Measurements from ENCODE around the gene TRIM41.
"Not testable (repeated sequence)": the region's sequence is repeated elsewhere in the genome, so short reads cannot be mapped to it uniquely, and the experiment has no call there.

TRIM41 gene

DNA sequence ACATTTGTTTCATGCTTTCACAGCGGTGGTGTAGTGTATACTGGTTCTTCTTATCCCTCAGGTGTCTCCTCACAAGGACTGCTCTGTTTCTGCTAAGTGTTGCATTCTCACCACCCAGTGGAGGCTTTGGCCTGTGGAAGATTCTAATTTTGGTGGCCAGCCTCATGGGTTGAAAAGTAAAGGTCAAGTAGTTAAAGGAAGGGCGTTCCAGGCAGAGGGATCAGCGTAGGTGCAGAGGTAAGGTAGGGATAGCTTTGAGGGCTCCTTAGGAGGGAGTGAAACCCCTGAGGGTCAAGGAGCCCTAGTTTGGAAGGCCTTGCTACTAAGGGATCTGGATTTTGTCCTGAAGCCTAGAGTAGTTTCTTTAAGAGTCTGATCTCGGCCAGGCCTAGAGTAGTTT lies 25.2 kb downstream of the TRIM41 start:
- DNase-seq (ENCODE audit: low read depth, low spot score), result no peak

DNA sequence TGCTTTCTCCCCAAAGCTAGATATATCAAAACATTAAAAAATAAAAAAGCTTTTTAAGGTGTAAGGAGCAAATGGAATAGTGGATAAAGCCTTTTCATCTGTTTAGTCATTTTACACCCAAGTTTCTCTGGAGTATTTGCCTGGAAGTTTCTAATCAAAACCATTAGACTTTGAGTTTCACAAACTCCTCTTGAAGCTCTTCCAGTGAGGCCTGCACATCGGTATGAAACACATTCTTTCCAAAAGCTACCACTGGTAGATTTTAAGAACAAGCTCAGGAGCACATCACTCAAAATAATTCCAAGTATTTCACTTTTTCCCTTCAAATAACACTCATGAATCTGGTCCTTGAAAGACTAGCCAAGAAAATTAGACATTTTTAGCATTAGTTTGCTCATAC lies 32.2 kb downstream of the TRIM41 start:
- no peak for DNase-seq (ENCODE audit: low read depth, low spot score)

DNA sequence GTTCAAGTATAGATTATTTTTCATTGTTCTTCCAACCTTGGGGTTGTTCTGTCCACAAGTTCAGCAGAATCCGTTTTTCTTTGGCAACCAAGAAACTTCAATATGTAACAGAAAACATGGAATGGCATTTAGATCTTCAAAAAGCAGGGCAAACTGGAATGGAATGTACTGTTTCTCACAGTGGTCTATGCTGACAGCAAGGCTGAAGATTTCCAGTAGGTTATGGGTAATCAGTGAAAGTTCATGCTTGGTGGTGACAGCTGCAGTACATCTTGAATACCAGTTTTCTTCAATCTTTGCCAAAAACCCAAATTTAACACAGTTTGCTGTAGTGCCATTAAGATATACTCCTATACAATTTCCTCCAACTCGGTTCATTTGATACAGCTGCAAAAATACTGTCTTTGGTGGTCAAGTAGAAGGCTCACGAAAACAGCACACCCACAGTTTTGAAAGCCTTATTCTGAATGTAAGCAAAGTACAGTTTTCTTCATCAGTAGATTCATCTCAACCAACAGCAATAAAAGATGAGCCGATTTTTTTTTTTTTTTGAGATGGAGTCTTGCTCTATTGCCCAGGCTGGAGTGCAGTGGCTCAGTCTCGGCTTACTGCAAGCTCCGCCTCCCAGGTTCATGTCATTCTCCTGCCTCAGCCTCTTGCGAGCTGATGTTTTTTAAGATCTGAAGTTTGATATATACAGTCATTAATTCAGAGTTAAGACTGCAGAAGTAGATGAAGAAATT lies 32.9 kb downstream of the TRIM41 start:
- DNase-seq (ENCODE audit: low read depth, low spot score), result no peak

DNA sequence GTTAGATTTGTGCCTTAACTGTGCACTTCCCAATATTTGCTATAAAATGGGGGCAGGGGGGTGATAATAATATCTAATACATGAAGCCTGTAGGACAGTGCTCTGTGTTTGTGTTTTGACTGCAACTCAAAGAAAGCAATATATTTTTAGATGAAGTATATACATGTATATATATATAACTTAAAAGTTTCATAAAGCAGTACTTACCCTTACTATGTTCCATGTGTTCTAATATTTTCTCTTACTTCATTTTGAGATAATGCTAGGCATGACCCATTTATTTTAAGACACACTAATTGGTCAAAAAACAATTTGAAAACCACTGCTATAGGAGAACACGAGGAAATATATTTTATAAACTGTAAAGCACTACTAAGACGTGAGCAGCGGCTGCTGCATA lies 35.5 kb downstream of the TRIM41 start:
- no peak for DNase-seq (ENCODE audit: low read depth, low spot score)

DNA sequence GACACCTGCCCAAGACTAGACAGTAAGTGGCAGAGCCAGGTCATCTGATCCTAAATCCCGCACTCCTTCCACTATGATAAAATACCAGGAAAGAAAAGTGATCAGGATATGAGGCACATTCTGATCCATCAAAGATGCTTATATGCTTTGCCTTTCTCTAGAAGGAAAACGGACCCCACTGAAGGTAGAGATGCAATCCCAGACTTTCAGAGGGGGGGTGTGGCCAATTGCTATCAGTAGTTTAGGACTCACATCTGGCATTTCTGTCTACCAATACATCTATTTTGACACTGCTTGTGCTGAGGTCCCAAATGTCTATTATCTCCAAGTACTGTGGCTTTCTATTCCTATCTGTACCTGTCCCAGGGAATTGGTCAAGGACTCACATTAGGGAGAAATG lies 36.2 kb downstream of the TRIM41 start:
- no peak for DNase-seq (ENCODE audit: low read depth, low spot score)

DNA sequence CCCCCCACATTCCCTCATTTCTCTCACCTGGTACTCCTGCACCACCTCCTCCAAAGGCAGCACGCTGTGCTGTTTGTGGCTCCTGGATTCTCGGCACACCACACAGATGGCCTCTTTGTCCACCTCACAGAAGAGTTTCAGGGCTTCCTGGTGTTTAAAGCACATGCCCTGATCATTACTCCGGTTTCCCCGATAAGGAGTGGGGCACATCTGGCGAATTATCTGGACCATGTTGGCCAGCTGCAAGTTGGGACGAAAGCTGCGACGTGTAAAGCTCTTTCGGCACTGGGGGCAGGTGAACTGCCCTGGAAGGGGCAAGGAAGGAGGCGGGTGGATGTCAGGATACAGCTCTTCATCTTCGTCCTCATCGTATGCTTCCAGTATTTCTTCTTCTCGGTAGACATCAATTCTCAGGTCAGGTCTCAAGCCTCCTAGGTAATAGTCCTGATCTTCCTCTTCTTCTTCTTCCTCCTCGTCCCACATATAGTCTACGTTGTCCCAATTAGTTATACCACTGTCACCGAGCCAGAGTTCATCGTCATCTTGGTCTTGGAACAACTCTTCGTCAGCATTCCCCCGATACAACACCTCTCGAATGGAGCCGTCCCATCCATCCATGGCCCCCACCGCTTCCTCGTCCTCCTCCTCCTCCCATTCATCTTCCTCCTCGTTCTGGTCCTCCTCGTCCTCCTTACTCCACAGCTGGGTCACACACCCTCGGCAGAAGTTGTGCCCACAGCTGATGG lies 37.1 kb downstream of the TRIM41 start:
- DNase-seq (ENCODE audit: low read depth, low spot score), result no peak

DNA sequence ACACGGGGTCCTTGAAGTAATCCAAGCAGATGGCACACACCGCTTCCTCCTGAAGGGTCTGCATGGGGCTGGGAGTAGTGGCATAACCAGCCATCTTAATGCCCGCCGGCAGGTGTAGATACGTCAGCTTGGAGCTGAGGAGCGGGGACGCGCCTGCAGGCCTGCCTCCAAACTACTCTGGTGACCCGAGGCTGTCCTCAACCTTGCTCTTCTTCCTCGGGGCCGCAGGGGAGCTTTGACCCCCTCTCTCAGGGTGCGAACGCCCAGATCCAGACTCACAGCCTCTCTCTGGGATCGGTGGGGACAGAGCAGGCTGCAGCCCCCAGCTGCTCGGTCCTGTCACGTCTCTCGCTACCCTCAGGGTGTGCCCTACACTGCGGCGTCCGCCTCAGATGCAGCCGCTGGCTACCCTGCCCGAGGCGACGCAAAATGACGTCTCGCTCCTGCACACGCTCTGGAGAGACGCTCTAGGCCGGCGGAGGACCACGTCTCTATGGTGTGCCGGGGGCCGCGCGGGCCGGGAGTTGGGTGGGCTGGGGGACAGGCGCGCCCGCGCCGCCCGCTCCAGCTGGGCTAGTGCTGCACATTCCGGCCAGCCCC lies 37.7 kb downstream of the TRIM41 start, which contains the start of gene TRIM52:
TRIM52 (minus strand) TSS at position 424 of the 600 bp plus-strand sequence; CDS start at position 94, 330 bp downstream.
- DNase-seq (ENCODE audit: low read depth, low spot score), result peak; percentile 84

DNA sequence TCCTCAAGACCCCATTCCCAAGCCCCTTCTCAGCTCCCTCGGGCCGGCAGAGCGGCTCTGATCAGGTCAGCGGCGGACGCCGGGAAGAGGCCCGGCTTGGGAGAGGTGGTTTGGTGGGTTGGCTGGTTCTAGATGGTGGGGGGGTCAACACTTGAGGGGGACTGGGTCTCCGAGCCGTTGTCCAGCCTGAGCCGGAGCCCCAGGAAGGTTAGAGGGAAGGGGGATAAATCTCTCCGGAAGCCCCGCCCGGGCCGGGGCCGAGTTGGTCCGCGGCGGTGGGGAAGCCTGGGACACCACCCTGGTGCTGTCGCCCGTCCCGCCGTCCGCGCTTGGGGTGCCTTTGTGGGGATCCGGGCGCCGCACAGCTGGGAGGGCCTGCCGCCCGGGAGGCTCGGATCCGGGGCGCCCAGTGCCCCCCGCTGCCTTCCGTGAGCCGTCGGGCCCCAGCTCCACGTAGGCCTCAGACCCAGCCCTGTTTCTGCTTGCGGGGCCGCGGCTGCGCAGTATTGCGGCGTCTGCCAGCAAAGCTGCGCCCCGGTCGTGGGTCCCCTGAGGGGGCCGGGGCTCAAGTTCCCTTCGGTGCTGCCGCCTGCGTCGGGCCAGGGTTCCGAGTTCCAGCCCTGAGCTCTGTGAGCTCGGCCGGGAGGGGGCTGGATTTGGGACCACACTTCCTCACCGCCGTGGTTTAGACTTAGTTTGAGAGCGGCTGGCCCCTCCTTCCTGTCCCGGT lies 38.4 kb downstream of the TRIM41 start:
- DNase-seq (ENCODE audit: low read depth, low spot score), result no peak

DNA sequence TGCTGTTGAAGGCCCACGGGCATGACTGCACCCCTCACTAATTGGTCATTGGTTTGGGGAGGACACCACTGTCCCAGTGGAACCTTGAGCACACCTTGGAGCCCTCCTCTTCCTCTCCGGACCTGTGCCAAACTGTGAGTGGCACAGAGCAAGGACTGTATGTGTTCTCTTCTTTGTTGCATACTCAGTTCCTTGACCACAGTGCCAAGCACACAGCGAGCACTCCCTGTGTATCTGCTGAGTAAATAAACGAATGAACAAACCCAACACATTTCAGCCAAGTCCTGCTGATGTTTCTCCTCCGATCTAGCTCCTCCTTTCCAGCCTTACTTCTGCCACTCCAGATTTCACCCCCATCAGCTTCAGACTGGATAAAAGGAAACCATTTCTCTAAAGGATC lies 40.6 kb downstream of the TRIM41 start:
- DNase-seq (ENCODE audit: low read depth, low spot score), result no peak

DNA sequence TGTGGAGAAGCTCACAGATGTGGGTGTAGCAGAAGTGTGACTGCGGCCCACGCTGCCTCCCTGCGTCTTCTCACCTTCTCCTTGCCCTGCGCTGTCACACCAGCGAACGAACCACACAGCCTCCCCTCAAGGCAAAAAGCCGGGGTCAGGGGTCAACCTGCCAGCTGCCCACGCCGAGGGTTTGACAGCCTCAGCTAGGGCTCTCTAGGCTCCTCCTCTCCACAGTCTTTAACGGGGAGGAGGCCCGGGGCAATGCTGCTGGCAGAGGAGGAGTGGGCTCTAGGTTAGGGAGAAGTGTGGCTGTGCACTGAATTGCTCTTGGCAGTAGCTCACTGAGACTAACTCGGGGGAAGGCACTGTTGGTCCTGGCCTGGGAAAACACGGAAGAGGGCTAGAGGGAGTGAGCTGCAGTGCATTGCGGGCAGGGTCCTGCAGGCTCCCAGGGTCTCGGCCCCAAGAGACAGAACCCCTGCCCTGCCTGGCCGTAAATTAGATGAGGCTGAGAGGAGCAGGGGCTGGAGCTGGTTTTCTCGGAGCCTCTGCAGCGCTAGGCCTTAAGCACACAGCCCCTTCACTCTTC lies 42.1 kb downstream of the TRIM41 start:
- DNase-seq (ENCODE audit: low read depth, low spot score), result no peak

DNA sequence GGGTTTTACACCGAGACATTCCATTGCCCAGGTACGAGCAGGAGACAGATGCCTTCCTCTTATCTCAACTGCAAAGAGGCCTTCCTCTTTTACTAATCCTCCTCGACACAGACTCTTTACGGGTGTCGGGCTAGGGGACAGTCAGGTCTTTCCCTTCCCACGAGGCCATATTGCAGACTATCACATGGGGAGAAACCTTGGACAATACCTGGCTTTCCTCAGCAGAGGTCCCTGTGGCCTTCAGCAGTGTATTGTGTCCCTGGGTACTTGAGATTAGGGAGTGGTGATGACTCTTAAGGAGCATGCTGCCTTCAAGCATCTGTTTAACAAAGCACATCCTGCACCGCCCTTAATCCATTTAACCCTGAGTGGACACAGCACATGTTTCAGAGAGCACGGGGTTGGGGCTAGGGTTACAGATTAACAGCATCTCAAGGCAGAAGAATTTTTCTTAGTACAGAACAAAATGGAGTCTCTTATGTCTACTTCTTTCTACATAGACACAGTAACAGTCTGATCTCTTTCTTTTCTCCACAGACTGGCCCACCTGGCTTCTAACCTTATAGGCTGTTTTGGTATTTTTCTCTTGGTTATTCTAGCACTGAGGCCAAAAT lies 44.3 kb downstream of the TRIM41 start:
- DNase-seq (ENCODE audit: low read depth, low spot score), result not testable (repeated sequence)

DNA sequence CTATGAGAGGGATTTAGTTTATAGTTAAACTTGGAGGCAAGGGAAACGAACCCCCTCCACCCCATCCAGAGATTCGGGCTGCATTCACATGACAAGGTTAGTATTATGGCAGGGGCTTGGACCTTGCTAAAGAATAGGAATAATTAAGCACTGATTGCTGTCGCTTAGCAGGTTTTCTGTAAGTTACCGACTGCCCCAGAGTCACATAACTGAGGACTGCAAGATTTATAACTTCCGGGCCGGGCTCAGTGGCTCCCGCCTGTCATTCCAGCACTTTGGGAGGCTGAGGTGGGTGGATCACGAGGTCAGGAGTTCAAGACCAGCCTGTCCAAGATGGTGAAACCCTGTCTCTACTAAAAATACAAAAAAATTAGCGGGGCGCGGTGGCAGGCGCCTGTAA lies 44.8 kb downstream of the TRIM41 start:
- not testable (repeated sequence) for DNase-seq (ENCODE audit: low read depth, low spot score)

DNA sequence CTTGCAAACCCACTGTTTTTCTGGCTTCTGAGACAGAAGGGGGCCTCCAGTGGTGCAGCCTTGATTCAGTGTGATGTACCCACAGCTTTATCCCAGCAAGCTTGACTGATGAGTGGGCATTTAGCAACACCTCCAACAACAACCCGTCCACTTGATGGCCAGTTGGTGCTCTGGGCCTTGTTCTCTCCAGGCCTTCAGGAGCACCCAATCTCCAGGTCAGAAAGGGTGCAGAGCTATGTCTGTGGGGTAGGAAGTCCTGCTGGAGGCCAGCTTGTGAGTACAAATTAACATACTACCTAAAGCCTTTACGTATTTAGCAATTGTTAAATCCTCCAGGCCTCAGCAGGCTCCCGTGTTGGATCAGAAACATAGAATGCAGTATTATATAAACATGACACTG lies 48.0 kb downstream of the TRIM41 start:
- no peak for DNase-seq (ENCODE audit: low read depth, low spot score)

DNA sequence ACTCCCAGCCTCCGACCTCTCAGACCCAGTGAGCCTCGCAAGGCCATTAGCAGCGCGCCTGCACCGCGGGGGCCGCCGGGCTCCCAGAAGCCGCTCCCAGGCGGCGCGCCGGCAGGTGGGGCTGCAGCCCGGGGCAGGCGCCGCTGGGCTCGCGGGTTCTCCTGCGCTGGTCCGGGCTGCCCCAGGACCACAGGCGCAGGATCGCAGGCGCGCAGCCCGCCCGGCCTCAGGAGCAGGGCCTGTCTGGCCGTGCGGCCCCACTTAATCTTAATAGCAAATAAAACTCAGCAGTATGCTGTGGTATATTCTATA lies 50.3 kb downstream of the TRIM41 start:
- DNase-seq (ENCODE audit: low read depth, low spot score), result not testable (repeated sequence)

DNA sequence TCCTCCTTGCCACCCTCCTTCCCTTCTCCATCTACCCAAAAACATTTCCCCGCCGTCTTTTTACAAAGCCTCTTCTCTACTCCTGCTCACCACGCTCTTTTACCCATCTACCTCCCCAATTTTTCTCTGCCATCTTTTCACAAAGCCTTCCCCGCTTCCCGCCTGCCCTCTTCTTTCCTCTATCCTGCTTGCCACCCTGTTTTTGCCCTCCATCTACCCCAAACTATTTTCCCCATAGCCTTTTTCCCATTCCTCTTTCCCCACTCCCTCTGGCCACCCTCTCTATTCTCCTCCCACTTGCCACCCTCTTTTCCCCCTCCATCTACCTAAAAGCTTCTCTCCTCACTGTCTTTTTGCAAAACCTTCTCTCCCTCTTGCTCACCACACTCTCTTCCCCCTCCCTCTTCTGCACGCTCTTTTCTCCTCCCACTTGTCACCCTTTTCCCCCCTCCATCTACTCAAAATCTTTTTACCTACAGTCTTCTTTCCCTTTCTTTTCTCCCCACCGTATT lies 57.2 kb downstream of the TRIM41 start:
- no peak for DNase-seq (ENCODE audit: low read depth, low spot score)

DNA sequence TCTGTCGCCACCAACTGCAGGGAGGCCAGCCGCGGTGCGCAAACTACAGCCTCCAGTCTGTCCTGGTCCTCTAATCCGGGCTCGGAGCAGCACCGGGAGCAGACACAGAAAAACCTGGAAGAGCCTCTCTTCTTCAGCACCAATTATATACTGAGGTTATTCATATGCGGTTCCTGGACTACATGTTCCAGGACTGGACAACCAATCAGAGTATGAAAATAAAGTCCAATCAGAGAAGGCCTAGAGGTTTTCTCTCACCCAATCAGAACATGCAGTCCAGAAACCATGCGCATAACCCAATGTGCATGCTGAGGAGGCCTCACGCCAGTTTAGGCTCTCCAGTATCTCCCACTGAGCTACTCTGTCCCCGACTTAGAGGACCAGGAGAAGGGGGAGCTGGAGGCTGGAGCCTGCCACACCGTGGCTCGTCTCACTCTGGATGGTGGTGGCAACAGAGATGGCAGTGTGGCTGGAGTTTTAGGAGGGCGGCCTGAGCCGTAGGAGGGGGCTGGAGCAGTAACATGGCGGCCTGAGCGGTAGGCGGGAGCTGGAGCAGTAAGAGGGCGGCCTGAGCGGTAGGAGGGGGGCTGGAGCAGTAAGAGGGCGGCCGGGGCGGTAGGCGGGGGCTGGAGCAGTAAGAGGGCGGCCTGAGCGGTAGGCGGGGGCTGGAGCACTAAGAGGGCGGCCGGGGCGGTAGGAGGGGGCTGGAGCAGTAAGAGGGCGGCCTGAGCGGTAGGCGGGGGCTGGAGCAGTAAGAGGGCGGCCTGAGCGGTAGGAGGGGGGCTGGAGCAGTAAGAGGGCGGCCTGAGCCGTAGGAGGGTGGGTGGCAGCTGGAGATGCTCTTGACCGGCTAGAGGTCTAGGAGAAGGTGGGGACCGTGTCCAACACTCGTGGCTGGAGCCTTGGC lies 58.2 kb downstream of the TRIM41 start:
- no peak for DNase-seq (ENCODE audit: low read depth, low spot score)

DNA sequence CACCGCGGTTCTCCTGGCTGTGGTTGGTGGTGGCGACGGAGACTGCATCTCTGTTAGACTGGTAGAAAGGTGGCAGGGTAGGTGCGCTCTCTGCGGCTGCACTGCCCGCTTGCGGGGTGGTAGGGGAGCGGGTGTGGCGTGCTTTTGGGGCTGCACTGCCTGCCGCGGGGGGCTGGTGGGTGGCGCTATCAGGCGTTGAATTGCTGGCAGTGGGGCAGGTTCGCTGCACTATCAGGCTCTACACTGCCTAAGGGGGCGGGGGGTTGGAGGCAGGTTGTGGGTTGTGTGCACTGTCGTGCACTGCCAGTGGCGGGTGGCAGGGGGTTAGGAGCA lies 58.9 kb downstream of the TRIM41 start:
- DNase-seq (ENCODE audit: low read depth, low spot score), result no peak

DNA sequence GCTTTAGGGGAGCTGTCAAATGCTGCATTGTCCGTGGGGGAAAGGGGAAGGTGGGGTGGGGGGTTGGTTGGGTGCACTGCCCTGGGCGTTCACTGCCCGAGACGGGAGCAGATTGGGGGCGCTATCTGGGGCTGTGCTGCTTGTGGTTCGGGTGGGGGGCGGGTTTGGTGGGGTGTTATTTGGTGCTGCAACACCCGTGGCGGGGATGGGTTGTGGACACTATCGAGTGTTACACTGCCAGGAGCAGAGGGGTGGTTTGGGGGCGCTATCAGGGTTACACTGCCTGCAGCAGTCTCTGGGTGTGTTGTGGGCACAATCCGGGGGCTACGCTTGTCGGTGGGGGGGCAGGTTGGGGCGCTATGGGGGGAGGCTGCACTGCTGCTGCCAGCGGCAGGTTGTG lies 59.3 kb downstream of the TRIM41 start:
- not testable (repeated sequence) for DNase-seq (ENCODE audit: low read depth, low spot score)

DNA sequence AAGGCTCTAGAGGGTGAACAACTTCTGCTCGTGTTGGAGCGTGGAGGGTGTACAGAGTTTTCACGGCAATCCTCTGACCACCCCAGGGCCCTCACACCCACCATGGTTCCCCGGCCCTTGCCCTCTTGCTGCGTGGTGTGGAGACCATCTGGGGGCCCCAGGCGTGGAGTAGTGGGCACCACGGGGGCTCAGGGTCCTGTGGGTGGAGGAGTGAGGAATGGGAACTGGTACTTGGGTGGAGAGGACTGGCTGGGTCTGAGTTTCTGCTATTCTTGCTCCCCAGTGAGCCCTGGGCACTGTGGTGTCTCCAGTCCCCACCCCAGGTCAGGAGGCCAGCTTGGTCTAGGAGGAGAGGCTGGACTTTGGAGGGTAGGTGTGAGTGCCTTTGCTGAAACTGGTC lies 59.8 kb downstream of the TRIM41 start:
- DNase-seq (ENCODE audit: low read depth, low spot score), result no peak

DNA sequence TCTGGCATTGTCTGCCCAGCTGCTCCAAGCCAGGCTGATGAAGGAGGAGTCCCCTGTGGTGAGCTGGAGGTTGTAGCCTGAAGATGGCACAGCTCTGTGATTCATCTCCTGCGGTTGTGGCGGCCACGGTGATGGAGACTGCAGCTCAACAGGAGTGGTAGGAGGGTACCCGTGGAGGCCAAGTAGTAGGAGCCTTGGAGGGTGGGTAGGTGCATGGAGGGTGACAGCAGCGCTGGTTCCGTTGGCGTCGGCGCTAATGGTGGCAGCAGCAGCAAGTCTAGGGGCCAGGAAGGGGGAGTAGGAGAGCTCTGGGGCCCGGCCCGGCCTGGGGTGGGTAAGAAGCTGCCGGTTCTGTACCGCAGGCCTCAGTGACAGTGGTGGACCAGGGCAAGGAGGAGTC lies 60.3 kb downstream of the TRIM41 start:
- DNase-seq (ENCODE audit: low read depth, low spot score), result no peak

Data from iPS DF 19.7 (cell line).